Activated B cell treated with CpG ODN at 0.5 μM for 24 hours (primary cell): ENCODE data around the gene RIC3. TPM values are rescaled to one million over a fixed set of nuclear protein-coding genes. Genes with fewer than 3 reads are reported as not detected.

Source experiments
- ATAC-seq: fragments of 200-7000 bp; cut with Tn5 transposase; one replicate; pipeline ENCODE4 v1.10.0; 2021; ENCODE audit warnings: low read depth, mild to moderate bottlenecking, moderate library complexity
- CTCF ChIA-PET: fragments of 350-600 bp; sonication (Branson Sonifier 250); formaldehyde crosslinking; loops from one replicate; lab custom pipeline; 2021; ENCODE audit warnings: antibody characterized with exemption; lab: Charles Lee
- POLR2A ChIA-PET: fragments of 350-600 bp; sonication (Branson Sonifier 250); formaldehyde crosslinking; loops from one replicate; lab custom pipeline; 2021; ENCODE audit warnings: antibody characterized with exemption; lab: Charles Lee
- DNase-seq: peaks from one replicate; pipeline ENCODE4 v3.0.0; 2022
- H3K27ac Mint-ChIP-seq: one replicate; pipeline ENCODE4 v1.8.0; 2020; ENCODE audit warnings: mixed read lengths
- H3K27me3 Mint-ChIP-seq: one replicate; pipeline ENCODE4 v1.8.0; 2021; ENCODE audit warnings: mixed read lengths
- H3K36me3 Mint-ChIP-seq: one replicate; pipeline ENCODE4 v1.8.0; 2021; ENCODE audit warnings: low read depth, mixed read lengths
- H3K4me1 Mint-ChIP-seq: one replicate; pipeline ENCODE4 v1.8.0; 2021; ENCODE audit warnings: mixed read lengths
- H3K4me3 Mint-ChIP-seq: one replicate; pipeline ENCODE4 v1.8.0; 2020; ENCODE audit warnings: mild to moderate bottlenecking, mixed read lengths
- H3K9me3 Mint-ChIP-seq: one replicate; pipeline ENCODE4 v1.8.0; 2020; ENCODE audit warnings: mixed read lengths
- CTCF ChIP-seq: fragments of 200-600 bp; IDR thresholded peaks from one replicate; pipeline ENCODE4 v1.8.0; 2022; ENCODE audit warnings: antibody characterized with exemption, mild to moderate bottlenecking
- intact Hi-C: fragments of 100-400 bp; cut with micrococcal nuclease; formaldehyde crosslinking; loops from one replicate; pipeline ENCODE4 v1.15.1; 2024
- total RNA-seq: library from RNA; stranded (reverse); gene quantifications from 2 replicates; pipeline ENCODE4 v1.2.3, GENCODE V29; 2022

RIC3 gene
- total RNA-seq, 1 donor from 2014 or later = 52.8 TPM

GRCh38 chr11:8099291-8099899 lies 69.4 kb downstream of the RIC3 start:
- H3K4me1 Mint-ChIP-seq = no peaks in the 10 kb centered on the region
- no peak for TF ChIP-seq CTCF
- POLR2A ChIA-PET = interaction anchor here (1.0 kb wide), 1 partner anchor 112 kb away, joined by 3 read pairs; the partner anchor contains the start of gene EIF3F
- no peaks in the 10 kb centered on the region for H3K27me3 Mint-ChIP-seq
- peak; percentile 39 for DNase-seq
- ATAC-seq = peak; percentile 67
- H3K4me3 Mint-ChIP-seq = no peak overlapping the region
- CTCF ChIA-PET = interaction anchor here (0.7 to 10.2 kb wide), 17 partner anchors 10 to 1001 kb away, joined by 3 to 86 read pairs (median 4); partner anchors contain the start of gene EIF3F
- peaks cover 14% of the 10 kb centered on the region for H3K36me3 Mint-ChIP-seq
- H3K9me3 Mint-ChIP-seq = no peaks in the 10 kb centered on the region
- intact Hi-C loops = loop anchor here (1.0 to 10.0 kb wide), 4 partner anchors 66 to 405 kb away; no protein-coding TSS in a partner anchor
- H3K27ac Mint-ChIP-seq = no peak overlapping the region

GRCh38 chr11:8098879-8099278 lies 69.9 kb downstream of the RIC3 start:
- Mint-ChIP-seq H3K27me3 (no peaks in the 10 kb centered on the region), H3K4me1 (no peaks in the 10 kb centered on the region), H3K4me3 (no peak overlapping the region), H3K9me3 (no peaks in the 10 kb centered on the region), H3K36me3 (peaks cover 10% of the 10 kb centered on the region), H3K27ac (no peak overlapping the region)
- POLR2A ChIA-PET = interaction anchor here (1.0 kb wide), 1 partner anchor 112 kb away, joined by 3 read pairs; the partner anchor contains the start of gene EIF3F
- DNase-seq (no peak), ATAC-seq (no peak)
- intact Hi-C loops = loop anchor here (1.0 to 10.0 kb wide), 4 partner anchors 66 to 404 kb away; no protein-coding TSS in a partner anchor
- CTCF ChIA-PET = interaction anchor here (0.8 to 10.2 kb wide), 12 partner anchors 10 to 1000 kb away, joined by 3 to 86 read pairs (median 10); partner anchors contain the start of gene EIF3F
- TF ChIP-seq CTCF = no peak

GRCh38 chr11:8098361-8098760 lies 70.5 kb downstream of the RIC3 start:
- DNase-seq (no peak), ATAC-seq (no peak)
- no peak overlapping the region for H3K27ac Mint-ChIP-seq
- ChIA-PET POLR2A (no interaction called here), CTCF (interaction anchor here (1.6 to 10.2 kb wide), 7 partner anchors 10 to 1000 kb away, joined by 9 to 86 read pairs (median 18); no protein-coding TSS in a partner anchor)
- no peak for TF ChIP-seq CTCF
- peaks cover 10% of the 10 kb centered on the region for H3K36me3 Mint-ChIP-seq
- intact Hi-C loops = loop anchor here (2.0 to 10.0 kb wide), 2 partner anchors 206 to 404 kb away; no protein-coding TSS in a partner anchor
- no peaks in the 10 kb centered on the region for H3K9me3 Mint-ChIP-seq
- H3K27me3 Mint-ChIP-seq = no peaks in the 10 kb centered on the region
- H3K4me1 Mint-ChIP-seq = no peaks in the 10 kb centered on the region
- H3K4me3 Mint-ChIP-seq = no peak overlapping the region

- Mint-ChIP-seq H3K4me1 (no peaks in the 10 kb centered on the region), H3K9me3 (no peaks in the 10 kb centered on the region), H3K36me3 (peaks cover 9% of the 10 kb centered on the region), H3K27ac (no peak overlapping the region), H3K27me3 (no peaks in the 10 kb centered on the region), H3K4me3 (no peak overlapping the region)
- intact Hi-C loops = loop anchor here (2.0 to 10.0 kb wide), 2 partner anchors 205 to 403 kb away; no protein-coding TSS in a partner anchor
- ATAC-seq = no peak
- CTCF ChIA-PET = interaction anchor here (2.5 to 10.2 kb wide), 3 partner anchors 9 to 92 kb away, joined by 14 to 86 read pairs (median 26); no protein-coding TSS in a partner anchor
- no peak for DNase-seq
- TF ChIP-seq CTCF = no peak
- POLR2A ChIA-PET = no interaction called here
Observed at GRCh38 chr11:8097926-8098325, 70.9 kb downstream of the RIC3 start.

DNA sequence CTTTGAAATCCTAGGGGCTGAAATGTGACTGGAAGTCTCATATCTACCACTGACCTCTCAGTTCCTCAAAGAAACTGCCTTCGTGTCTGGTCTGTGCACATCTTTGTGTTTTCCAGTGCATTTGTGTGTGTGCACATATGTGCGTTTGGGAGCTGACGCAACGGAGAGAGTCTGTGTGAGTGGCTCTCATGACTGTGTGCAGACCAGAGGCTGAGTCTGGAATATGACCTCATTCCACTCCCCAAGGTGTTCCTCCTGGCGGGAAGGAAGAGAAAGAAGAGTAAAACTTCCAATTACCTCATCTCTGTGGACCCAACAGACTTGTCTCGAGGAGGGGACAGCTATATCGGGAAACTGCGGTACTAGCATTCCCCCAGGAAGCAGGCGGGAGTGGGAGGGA lies 71.4 kb downstream of the RIC3 start:
- DNase-seq (no peak), ATAC-seq (no peak)
- no peak for TF ChIP-seq CTCF
- ChIA-PET CTCF (interaction anchor here (1.0 to 10.2 kb wide), 4 partner anchors 9 to 91 kb away, joined by 3 to 86 read pairs (median 20); no protein-coding TSS in a partner anchor), POLR2A (no interaction called here)
- peaks cover 4% of the 10 kb centered on the region for H3K36me3 Mint-ChIP-seq
- H3K4me3 Mint-ChIP-seq = no peak overlapping the region
- no peaks in the 10 kb centered on the region for H3K9me3 Mint-ChIP-seq
- H3K27me3 Mint-ChIP-seq = no peaks in the 10 kb centered on the region
- H3K27ac Mint-ChIP-seq = no peak overlapping the region
- no peaks in the 10 kb centered on the region for H3K4me1 Mint-ChIP-seq
- intact Hi-C loops = loop anchor here (10.0 kb wide), 1 partner anchor 403 kb away; no protein-coding TSS in a partner anchor
